ENCODE data around the gene ZNF428.

Gene ZNF428

DNA sequence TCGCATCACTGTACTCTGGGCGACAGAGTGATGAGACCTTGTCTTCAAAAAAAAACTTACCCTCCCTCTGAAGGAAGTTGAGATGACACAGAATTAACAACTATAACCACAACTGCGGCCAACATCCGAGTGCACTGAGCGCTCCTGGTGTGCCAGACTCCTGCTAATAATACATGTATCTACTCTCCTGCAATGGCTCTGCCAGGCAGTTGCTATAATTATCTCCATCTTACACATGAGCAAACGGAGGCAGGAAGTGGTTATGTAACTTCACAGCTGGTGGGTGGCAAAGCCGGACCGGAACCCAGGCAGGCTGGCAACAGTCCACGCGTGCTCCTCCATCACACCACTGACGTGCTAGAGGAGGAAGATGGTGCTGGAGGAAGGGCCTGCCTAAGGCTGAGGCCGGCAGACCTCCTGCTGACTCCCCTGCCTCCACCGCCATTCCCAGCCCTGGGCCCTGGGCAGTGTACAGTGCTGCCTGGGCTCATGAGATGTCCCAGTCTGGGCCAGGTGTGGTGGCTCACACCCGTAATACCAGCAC, 56.7 kb downstream of the ZNF428 start:
- DNase-seq (ENCODE audit: low read depth in 1 of 2, low spot score in 1 of 2): peak; percentile 94 to 97
- Histone ChIP-seq H3K4me3 (replicated peaks; ENCODE audit: insufficient read depth, low read length) (no peak overlapping the region), H3K27me3 (ENCODE audit: insufficient read depth, poor library complexity, severe bottlenecking) (no peaks in the 10 kb centered on the region), H3K27ac (replicated peaks) (peak overlapping the region; percentile 81)
- TF ChIP-seq, protein P1, sequence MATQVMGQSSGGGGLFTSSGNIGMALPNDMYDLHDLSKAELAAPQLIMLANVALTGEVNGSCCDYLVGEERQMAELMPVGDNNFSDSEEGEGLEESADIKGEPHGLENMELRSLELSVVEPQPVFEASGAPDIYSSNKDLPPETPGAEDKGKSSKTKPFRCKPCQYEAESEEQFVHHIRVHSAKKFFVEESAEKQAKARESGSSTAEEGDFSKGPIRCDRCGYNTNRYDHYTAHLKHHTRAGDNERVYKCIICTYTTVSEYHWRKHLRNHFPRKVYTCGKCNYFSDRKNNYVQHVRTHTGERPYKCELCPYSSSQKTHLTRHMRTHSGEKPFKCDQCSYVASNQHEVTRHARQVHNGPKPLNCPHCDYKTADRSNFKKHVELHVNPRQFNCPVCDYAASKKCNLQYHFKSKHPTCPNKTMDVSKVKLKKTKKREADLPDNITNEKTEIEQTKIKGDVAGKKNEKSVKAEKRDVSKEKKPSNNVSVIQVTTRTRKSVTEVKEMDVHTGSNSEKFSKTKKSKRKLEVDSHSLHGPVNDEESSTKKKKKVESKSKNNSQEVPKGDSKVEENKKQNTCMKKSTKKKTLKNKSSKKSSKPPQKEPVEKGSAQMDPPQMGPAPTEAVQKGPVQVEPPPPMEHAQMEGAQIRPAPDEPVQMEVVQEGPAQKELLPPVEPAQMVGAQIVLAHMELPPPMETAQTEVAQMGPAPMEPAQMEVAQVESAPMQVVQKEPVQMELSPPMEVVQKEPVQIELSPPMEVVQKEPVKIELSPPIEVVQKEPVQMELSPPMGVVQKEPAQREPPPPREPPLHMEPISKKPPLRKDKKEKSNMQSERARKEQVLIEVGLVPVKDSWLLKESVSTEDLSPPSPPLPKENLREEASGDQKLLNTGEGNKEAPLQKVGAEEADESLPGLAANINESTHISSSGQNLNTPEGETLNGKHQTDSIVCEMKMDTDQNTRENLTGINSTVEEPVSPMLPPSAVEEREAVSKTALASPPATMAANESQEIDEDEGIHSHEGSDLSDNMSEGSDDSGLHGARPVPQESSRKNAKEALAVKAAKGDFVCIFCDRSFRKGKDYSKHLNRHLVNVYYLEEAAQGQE (IDR thresholded peaks at IDR 0.05; ENCODE audit: insufficient replicate concordance, low read depth): no peak
- TF ChIP-seq SPI1 (IDR thresholded peaks at IDR 0.05; ENCODE audit: borderline replicate concordance, low read depth) (peak; percentile 50; the same call in 1 of the 2 replicates), GABPA (IDR thresholded peaks at IDR 0.05; ENCODE audit: low read depth) (peak; percentile 50), POLR2AphosphoS5 (IDR thresholded peaks at IDR 0.05; ENCODE audit: low read depth) (peak; percentile 97)
- TF ChIP-seq, protein P2, sequence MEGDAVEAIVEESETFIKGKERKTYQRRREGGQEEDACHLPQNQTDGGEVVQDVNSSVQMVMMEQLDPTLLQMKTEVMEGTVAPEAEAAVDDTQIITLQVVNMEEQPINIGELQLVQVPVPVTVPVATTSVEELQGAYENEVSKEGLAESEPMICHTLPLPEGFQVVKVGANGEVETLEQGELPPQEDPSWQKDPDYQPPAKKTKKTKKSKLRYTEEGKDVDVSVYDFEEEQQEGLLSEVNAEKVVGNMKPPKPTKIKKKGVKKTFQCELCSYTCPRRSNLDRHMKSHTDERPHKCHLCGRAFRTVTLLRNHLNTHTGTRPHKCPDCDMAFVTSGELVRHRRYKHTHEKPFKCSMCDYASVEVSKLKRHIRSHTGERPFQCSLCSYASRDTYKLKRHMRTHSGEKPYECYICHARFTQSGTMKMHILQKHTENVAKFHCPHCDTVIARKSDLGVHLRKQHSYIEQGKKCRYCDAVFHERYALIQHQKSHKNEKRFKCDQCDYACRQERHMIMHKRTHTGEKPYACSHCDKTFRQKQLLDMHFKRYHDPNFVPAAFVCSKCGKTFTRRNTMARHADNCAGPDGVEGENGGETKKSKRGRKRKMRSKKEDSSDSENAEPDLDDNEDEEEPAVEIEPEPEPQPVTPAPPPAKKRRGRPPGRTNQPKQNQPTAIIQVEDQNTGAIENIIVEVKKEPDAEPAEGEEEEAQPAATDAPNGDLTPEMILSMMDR (IDR thresholded peaks at IDR 0.05; ENCODE audit: insufficient read depth, low read length): no peak

DNA sequence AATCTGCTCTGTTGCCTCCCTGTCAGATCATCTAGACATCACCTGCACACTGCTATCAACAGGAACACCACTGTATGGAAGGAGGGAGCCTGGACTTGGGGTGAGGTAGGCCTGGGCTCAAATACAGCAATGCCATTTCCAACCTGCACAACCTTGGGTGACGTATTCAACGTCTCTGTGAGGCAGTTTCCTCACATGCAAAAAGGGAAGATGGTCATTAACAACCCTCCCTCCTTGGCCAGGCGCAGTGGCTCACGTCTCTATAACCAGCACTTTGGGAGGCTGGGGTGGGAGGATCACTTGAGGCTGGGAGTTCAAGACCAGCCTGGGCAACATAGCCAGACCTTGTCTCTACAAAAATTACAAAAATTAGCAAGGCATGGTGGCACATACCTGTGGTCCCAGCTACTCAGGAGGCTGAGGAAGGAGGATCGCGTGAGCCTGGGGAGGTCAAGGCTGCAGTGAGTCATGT, 57.2 kb downstream of the ZNF428 start:
- Histone ChIP-seq H3K4me3 (replicated peaks; ENCODE audit: insufficient read depth, low read length) (no peak overlapping the region), H3K27ac (replicated peaks) (peak overlapping the region; percentile 81), H3K27me3 (ENCODE audit: insufficient read depth, poor library complexity, severe bottlenecking) (no peaks in the 10 kb centered on the region)
- TF ChIP-seq GABPA (IDR thresholded peaks at IDR 0.05; ENCODE audit: low read depth) (no peak), SPI1 (IDR thresholded peaks at IDR 0.05; ENCODE audit: borderline replicate concordance, low read depth) (no peak), POLR2AphosphoS5 (IDR thresholded peaks at IDR 0.05; ENCODE audit: low read depth) (no peak)
- TF ChIP-seq, protein P2 (IDR thresholded peaks at IDR 0.05; ENCODE audit: insufficient read depth, low read length): no peak
- TF ChIP-seq, protein P1 (IDR thresholded peaks at IDR 0.05; ENCODE audit: insufficient replicate concordance, low read depth): no peak
- DNase-seq (ENCODE audit: low read depth in 1 of 2, low spot score in 1 of 2): peak in 1 of 2 experiments; percentile 55

DNA sequence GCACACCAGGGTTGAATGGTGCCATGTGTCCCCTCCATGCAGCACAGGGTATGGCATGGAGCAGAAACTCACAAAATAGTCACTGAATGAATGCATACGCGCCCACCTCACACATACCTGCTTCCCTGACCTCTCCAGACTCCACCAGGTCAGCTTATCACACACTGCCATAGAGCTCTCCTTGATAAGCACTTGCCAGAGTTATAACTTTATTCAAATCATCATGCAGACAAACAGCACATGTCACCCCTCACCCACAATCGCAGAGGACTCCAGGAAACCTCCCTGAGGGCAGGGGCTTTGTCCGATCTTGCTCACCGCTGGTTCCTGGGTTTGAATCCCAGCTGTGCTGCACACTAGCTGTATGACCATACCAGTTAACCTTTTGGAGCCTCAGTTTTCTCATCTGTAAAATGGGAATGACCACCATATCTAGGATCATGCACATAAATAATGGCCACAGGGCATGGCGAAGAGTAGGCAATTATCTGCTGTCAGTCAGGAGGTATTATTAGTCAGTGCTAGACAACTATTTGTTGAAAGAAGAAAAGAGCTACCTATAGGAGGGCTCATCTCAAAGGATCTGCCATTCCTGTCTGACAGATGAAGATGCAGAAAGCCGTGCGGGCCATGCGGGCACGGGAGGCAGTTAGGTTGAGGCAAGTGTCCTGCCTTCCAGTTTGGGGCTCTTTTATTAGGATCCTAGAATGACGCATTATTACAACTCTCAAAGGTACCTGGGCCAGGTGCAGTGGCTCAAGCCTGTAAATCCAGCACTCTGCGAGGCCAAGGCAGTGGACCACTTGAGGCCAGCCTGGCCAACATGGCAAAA, 58.1 kb downstream of the ZNF428 start:
- Histone ChIP-seq H3K27me3 (ENCODE audit: insufficient read depth, poor library complexity, severe bottlenecking) (no peaks in the 10 kb centered on the region), H3K4me3 (replicated peaks; ENCODE audit: insufficient read depth, low read length) (no peak overlapping the region), H3K27ac (replicated peaks) (peak overlapping the region; percentile 81)
- no peak for DNase-seq (ENCODE audit: low read depth in 1 of 2, low spot score in 1 of 2)
- TF ChIP-seq, protein P1 (IDR thresholded peaks at IDR 0.05; ENCODE audit: insufficient replicate concordance, low read depth): no peak
- no peak for TF ChIP-seq SPI1 (IDR thresholded peaks at IDR 0.05; ENCODE audit: borderline replicate concordance, low read depth)
- no peak for TF ChIP-seq POLR2AphosphoS5 (IDR thresholded peaks at IDR 0.05; ENCODE audit: low read depth)
- TF ChIP-seq, protein P2 (IDR thresholded peaks at IDR 0.05; ENCODE audit: insufficient read depth, low read length): no peak
- no peak for TF ChIP-seq GABPA (IDR thresholded peaks at IDR 0.05; ENCODE audit: low read depth)
